Left kidney (tissue), 2 donors: ENCODE measurements around the gene ZMIZ1. TPM values are rescaled to one million over a fixed set of nuclear protein-coding genes. Genes with fewer than 3 reads are reported as not detected.

Source experiments
- DNase-seq: peaks from one replicate; pipeline ENCODE4 v3.0.0-alpha.2; 2013
- polyA plus RNA-seq: library from polyadenylated mRNA; unstranded; fragments of 120-200 nt; gene quantifications from one replicate; pipeline ENCODE4 v1.2.1, GENCODE V29; 2013; ENCODE audit not compliant: insufficient read length

The ZMIZ1 gene
- polyA plus RNA-seq, 1 donor = 70.2 TPM

GRCh38 chr10:79066411-79067240, 2.1 kb upstream of the ZMIZ1 start:
- no peak for DNase-seq

GRCh38 chr10:79067241-79068202, 1.2 kb upstream of the ZMIZ1 start:
- peak; percentile 95 for DNase-seq

GRCh38 chr10:79068203-79068561, 584 bp upstream of the ZMIZ1 start:
- DNase-seq = no peak

- peak; percentile 41 for DNase-seq
These were observed 737 bp downstream of the ZMIZ1 start for GRCh38 chr10:79069325-79070080.

DNA sequence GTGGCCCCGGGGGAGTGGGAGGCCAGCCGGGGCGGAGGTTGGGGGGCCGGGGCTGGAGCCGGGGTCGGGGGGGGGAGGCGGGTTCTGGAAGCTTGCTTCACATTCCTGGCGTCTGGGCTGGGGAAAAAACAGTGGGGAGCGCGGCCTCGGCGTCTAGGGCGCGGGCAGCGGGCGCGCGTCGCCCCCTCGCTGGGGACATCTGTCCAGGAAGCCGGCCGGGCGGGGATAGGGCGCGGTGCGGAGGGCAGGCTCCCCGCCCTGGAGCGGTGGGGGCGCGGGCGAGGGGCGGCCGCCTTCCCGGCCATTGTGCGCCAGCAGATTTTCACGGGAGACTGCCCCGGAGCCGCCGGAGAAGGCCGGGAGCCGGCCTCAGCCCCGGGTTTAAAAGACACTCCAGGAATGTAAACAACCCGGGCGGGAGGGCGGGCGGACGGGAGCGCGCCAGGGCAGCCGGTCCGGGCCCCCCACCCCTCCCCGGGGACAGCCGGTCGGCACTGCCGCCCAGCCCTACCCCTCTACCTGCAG, 1.4 kb downstream of the ZMIZ1 start:
- DNase-seq = no peak

- peak; percentile 70 for DNase-seq
These were observed 2.0 kb downstream of the ZMIZ1 start for GRCh38 chr10:79070606-79071395.

- no peak for DNase-seq
These were observed 2.7 kb downstream of the ZMIZ1 start for GRCh38 chr10:79071396-79071923.

GRCh38 chr10:79072041-79072441, 3.3 kb downstream of the ZMIZ1 start:
- DNase-seq = no peak

GRCh38 chr10:79072994-79073645, 4.4 kb downstream of the ZMIZ1 start:
- DNase-seq = no peak

DNA sequence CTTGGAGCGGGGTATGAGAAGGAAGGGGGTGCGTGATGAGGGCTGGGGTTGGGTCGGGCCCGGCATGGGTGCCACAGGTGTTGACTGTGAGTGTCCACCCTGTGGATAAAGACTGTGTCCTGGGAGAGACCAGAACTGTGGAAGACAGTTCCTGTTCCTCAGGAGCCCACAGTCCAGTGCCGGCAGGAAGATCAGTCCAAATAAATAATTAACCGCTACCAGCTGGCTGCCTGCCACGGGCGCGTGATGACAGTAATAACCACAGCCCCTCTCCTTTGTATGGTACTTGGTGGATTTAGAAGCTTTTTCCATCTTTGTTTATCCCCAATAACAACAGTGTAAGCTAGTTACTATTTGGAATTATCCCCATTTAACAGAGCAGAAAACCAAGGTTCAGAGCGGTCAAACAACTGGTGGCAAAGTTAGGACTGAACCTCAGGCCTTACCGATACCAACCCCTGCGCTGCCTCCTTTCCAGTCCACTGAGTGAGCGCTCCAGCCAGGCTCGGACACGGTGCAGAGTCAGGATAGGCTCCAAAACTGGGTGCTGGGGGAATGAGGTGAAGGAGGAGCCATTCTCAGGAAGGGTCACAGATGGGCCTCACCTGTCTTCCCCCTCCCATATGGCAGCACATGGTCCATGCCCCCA, 5.1 kb downstream of the ZMIZ1 start:
- DNase-seq = no peak

DNA sequence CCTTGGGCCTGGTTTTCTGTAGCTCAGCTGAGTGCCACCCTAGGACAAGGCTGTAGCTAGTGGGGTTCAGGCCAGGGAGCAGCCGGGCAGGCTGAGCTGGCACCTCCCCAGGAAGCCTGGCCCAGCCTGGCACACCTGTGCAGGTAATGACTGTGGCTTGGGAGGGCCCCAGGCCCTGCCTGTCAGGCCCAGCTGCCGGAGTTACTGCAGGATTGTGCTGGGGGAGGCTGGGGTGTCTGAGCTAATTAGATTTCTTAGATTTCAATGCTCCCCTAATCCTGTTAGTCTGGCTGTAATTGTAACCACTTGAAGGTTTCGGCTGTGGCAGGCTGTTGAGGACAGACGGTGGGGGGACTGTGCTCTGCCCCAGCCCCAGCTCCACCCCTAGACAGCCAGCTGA, 6.0 kb downstream of the ZMIZ1 start:
- DNase-seq = no peak

- no peak for DNase-seq
These were observed 6.7 kb downstream of the ZMIZ1 start for GRCh38 chr10:79075418-79075817.

DNA sequence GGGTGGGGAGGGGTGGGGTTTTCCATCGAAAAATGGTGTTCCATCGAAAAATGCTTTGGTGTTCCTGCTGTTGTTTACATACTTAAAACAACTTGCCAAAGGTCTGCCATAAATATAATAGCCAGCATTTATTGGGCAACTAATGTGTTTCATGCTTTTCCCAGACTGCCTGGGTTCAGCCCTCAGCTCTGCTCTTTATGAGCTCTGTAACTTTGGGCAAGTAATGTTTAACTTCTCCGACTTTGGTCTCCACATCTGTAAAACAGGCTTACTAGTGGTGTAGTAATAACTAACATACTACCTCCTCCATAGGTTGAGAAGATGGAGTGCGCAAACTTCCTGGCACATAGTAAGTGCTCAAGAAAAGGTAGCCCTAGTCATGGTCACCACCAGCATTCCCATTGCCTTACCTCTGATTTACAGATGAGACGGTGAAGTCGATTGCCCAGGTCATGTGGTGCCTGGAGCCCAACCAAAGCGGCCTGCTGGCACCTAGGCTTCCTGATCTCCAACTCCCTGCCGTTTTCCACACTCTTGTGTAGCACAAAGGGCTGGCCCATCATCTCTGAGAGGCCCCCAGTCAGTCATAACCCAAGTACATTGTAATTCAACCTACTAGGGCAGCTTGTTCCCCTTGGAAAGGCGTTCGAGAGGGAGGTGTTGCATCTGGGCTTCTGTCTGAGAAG, 8.9 kb downstream of the ZMIZ1 start:
- no peak for DNase-seq

DNA sequence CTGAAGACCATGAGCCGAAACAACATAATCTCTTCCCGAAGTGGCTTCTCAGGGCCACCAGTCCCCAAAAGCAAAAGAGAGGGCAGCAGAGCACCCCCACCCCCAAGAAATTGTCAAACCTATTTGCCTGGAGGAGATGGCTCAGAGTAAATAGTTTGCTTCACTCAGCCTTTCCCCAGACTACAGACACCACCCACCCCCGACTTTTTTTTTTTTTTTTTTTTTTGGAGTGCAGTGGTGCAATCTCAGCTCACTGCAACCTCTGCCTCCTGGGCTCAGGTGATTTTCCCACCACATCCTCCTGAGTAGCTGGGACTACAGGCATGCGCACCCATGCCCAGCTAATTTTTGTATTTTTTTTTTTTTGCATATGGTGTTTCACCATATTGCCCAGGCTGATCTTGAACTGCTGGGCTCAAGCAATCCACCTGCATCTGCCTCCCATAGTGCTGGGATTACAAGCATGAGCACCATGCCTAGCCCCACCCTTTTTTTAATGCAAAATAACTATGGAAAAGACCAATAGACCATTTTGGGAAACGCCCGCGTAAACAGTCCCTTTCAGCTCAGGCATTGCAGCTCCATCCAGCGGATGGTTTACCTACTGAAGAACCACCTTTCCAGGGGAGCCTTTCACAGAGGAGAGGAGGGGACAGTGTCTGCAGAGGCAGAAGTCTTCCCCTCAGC, 9.7 kb downstream of the ZMIZ1 start:
- no peak for DNase-seq

GRCh38 chr10:79079054-79079397, 10.3 kb downstream of the ZMIZ1 start:
- DNase-seq = no peak

- DNase-seq = no peak
These were observed 11.0 kb downstream of the ZMIZ1 start for GRCh38 chr10:79079490-79080355.

- DNase-seq = no peak
These were observed 12.7 kb downstream of the ZMIZ1 start for GRCh38 chr10:79081353-79082034.
